ENCODE measurements around the gene SPCS3. TPM values are rescaled to one million over a fixed set of nuclear protein-coding genes. Genes with fewer than 3 reads are reported as not detected.
A peak's percentile ranks its signal among the peaks of the same experiment; 100 is the strongest.
"Not testable (repeated sequence)": the region's sequence is repeated elsewhere in the genome, so short reads cannot be mapped to it uniquely, and the experiment has no call there.

Gene SPCS3
- total RNA-seq, 2 donors from 2014 or later: 160 to 164 TPM

DNA sequence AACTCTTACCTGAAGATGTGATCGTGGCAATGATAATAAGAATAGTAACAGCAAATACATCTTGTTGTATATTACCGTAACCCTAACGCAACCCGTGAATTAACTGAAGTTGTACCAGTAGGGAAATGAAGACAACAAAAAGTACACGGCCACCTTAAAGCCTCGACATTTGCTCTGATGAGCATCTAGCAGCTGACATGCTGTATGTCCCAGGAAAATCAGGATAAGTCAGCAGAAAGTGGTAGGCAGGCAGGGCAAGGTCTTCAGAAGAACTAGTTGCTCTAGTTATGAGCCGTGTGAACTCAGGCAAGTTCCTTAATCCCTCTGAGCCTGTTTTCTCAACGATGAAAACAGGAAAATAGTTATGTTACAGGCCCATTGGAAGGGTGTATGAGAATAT, 43.1 kb upstream of the SPCS3 start:
- Histone ChIP-seq H3K9me3 (ENCODE audit: control insufficient read depth, low read length) (no peaks in the 10 kb centered on the region), H3K9ac (ENCODE audit: extremely low read depth, low read length, poor library complexity, severe bottlenecking) (no peak overlapping the region), H3K4me3 (ENCODE audit: low read length) (no peak overlapping the region), H3K27me3 (ENCODE audit: control insufficient read depth, insufficient read depth, low read length, poor library complexity, severe bottlenecking) (no peaks in the 10 kb centered on the region), H3K27ac (ENCODE audit: low read depth, low read length) (no peak overlapping the region), H3K36me3 (ENCODE audit: control insufficient read depth, insufficient read depth, low read length) (peaks cover 19% of the 10 kb centered on the region), H3K4me1 (ENCODE audit: control insufficient read depth, insufficient read depth, low read length) (no peaks in the 10 kb centered on the region)
- Mint-ChIP-seq H3K4me3 (no peak overlapping the region), H3K27ac (no peak overlapping the region), H3K4me1 (peaks cover 10% of the 10 kb centered on the region), H3K36me3 (ENCODE audit: low read depth) (peaks cover 30% of the 10 kb centered on the region), H3K27me3 (ENCODE audit: insufficient read depth) (no peaks in the 10 kb centered on the region), H3K9me3 (peaks cover 4% of the 10 kb centered on the region)
- DNase-seq: no peak
- 93 to 100% methylated on average over 7 to 8 of the region's 8 CpGs for WGBS, 2 experiments (ENCODE audit: insufficient coverage in 1 of 2, insufficient read length in 1 of 2)
- TF ChIP-seq, protein P1, sequence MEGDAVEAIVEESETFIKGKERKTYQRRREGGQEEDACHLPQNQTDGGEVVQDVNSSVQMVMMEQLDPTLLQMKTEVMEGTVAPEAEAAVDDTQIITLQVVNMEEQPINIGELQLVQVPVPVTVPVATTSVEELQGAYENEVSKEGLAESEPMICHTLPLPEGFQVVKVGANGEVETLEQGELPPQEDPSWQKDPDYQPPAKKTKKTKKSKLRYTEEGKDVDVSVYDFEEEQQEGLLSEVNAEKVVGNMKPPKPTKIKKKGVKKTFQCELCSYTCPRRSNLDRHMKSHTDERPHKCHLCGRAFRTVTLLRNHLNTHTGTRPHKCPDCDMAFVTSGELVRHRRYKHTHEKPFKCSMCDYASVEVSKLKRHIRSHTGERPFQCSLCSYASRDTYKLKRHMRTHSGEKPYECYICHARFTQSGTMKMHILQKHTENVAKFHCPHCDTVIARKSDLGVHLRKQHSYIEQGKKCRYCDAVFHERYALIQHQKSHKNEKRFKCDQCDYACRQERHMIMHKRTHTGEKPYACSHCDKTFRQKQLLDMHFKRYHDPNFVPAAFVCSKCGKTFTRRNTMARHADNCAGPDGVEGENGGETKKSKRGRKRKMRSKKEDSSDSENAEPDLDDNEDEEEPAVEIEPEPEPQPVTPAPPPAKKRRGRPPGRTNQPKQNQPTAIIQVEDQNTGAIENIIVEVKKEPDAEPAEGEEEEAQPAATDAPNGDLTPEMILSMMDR (conservative IDR thresholded peaks at IDR 0.05): no peak

DNA sequence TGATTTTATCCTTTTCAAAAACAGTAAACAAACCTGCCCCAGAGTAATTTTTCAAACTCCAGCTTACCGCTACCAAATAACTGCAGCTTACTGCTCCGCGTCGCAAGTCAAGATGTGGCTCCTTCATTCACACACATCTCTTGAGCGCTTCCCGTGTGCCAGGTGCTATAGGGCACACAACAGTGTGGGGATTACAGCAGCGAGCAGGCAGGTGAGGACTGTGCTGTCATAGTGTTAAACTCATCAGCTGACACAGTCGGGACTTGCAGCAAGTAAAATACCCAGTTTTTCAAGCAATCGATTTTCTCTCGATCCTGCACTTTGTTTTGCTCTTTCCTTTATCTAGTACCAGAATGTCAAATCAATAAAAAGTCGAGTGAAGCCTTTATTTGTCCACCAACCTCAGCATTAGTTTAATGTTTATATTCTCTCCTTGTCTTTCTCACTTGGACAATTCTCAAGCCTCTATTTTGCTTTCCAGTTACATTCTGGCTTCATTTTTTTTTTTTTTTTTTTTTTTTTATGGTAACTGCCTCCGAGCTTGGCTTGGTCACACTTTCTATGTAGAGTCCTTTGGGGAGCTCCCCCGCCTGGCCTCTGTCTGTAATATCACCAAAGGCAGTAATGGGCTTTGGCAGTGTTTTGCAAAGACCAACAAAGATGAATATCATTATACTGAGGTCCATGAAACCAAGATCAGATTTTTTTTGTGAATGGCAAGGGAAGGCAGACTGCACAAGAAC, 42.4 kb upstream of the SPCS3 start:
- H3K27me3 Mint-ChIP-seq (ENCODE audit: insufficient read depth): no peaks in the 10 kb centered on the region
- peak; percentile 83 for DNase-seq
- no peaks in the 10 kb centered on the region for H3K4me1 ChIP-seq (ENCODE audit: control insufficient read depth, insufficient read depth, low read length)
- no peak overlapping the region for H3K4me3 Mint-ChIP-seq
- H3K4me1 Mint-ChIP-seq: peaks cover 10% of the 10 kb centered on the region
- no peaks in the 10 kb centered on the region for H3K27me3 ChIP-seq (ENCODE audit: control insufficient read depth, insufficient read depth, low read length, poor library complexity, severe bottlenecking)
- 82 to 85% methylated on average over 10 to 13 of the region's 13 CpGs for WGBS, 2 experiments (ENCODE audit: insufficient coverage in 1 of 2, insufficient read length in 1 of 2)
- no peak overlapping the region for H3K4me3 ChIP-seq (ENCODE audit: low read length)
- no peak overlapping the region for H3K9ac ChIP-seq (ENCODE audit: extremely low read depth, low read length, poor library complexity, severe bottlenecking)
- peaks cover 19% of the 10 kb centered on the region for H3K36me3 ChIP-seq (ENCODE audit: control insufficient read depth, insufficient read depth, low read length)
- no peak overlapping the region for H3K27ac ChIP-seq (ENCODE audit: low read depth, low read length)
- TF ChIP-seq, protein P1 (conservative IDR thresholded peaks at IDR 0.05): peak; percentile 76
- H3K27ac Mint-ChIP-seq: no peak overlapping the region
- no peaks in the 10 kb centered on the region for H3K9me3 ChIP-seq (ENCODE audit: control insufficient read depth, low read length)
- H3K9me3 Mint-ChIP-seq: peaks cover 4% of the 10 kb centered on the region
- peaks cover 32% of the 10 kb centered on the region for H3K36me3 Mint-ChIP-seq (ENCODE audit: low read depth)

DNA sequence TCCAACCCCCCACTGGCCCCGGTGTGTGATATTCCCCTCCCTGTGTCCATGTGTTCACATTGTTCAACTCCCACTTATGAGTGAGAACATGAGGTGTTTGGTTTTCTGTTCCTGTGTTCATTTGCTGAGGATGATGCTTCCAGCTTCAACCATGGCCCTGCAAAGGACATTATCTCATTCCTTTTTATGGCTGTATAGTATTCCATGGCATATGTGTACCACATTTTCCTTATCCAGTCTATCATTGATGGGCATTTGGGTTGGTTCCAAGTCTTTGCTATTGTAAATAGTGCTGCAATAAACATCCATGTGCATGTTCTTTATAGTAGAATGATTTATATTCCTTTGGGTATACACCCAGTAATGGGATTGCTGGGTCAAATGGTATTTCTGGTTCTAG, 40.2 kb upstream of the SPCS3 start:
- not testable (repeated sequence) for DNase-seq; H3K27ac ChIP-seq (ENCODE audit: low read depth, low read length); H3K4me3 Mint-ChIP-seq; H3K27ac Mint-ChIP-seq; H3K27me3 ChIP-seq (ENCODE audit: control insufficient read depth, insufficient read depth, low read length, poor library complexity, severe bottlenecking); H3K9me3 Mint-ChIP-seq; H3K4me1 ChIP-seq (ENCODE audit: control insufficient read depth, insufficient read depth, low read length); H3K4me3 ChIP-seq (ENCODE audit: low read length); H3K9ac ChIP-seq (ENCODE audit: extremely low read depth, low read length, poor library complexity, severe bottlenecking); H3K27me3 Mint-ChIP-seq (ENCODE audit: insufficient read depth); H3K4me1 Mint-ChIP-seq; H3K9me3 ChIP-seq (ENCODE audit: control insufficient read depth, low read length)
- 73% methylated on average over 1 of the region's 1 CpG; no CpG with 5 or more reads in 1 of the 2 experiments for WGBS, 2 experiments (ENCODE audit: insufficient coverage in 1 of 2, insufficient read length in 1 of 2)
- peaks cover 49% of the 10 kb centered on the region for H3K36me3 Mint-ChIP-seq (ENCODE audit: low read depth)
- peaks cover 19% of the 10 kb centered on the region for H3K36me3 ChIP-seq (ENCODE audit: control insufficient read depth, insufficient read depth, low read length)
